GM15510 (cell line): ENCODE measurements around the gene SYNE3.

Experiments
- POLR2A ChIP-seq: IDR thresholded peaks from 3 replicates; pipeline ENCODE4 v1.6.1; 2011; ENCODE audit warnings: borderline replicate concordance; ENCODE audit not compliant: insufficient read length; ENCODE audit errors: extremely low read depth

Gene SYNE3

GRCh38 chr14:95523815-95524448 is 7.5 kb upstream of the SYNE3 start:
- no peak for TF ChIP-seq POLR2A

- TF ChIP-seq POLR2A = no peak
Observed at GRCh38 chr14:95523051-95523814, 6.8 kb upstream of the SYNE3 start.

- no peak for TF ChIP-seq POLR2A
Observed at GRCh38 chr14:95522556-95522955, 6.1 kb upstream of the SYNE3 start.

- TF ChIP-seq POLR2A = no peak
Observed at GRCh38 chr14:95522116-95522515, 5.7 kb upstream of the SYNE3 start.

GRCh38 chr14:95521001-95521400 is 4.6 kb upstream of the SYNE3 start:
- no peak for TF ChIP-seq POLR2A

GRCh38 chr14:95520346-95520745 is 3.9 kb upstream of the SYNE3 start:
- no peak for TF ChIP-seq POLR2A

GRCh38 chr14:95519699-95520098 is 3.2 kb upstream of the SYNE3 start:
- no peak for TF ChIP-seq POLR2A

GRCh38 chr14:95518045-95518751 is 1.7 kb upstream of the SYNE3 start:
- no peak for TF ChIP-seq POLR2A

- peak; percentile 52 for TF ChIP-seq POLR2A
Observed at GRCh38 chr14:95515596-95516552, 576 bp downstream of the SYNE3 start.

- TF ChIP-seq POLR2A = peak; percentile 18
Observed at GRCh38 chr14:95515080-95515489, 1.4 kb downstream of the SYNE3 start.

GRCh38 chr14:95514131-95515079 is 2.0 kb downstream of the SYNE3 start:
- no peak for TF ChIP-seq POLR2A

- no peak for TF ChIP-seq POLR2A
Observed at GRCh38 chr14:95513291-95513690, 3.2 kb downstream of the SYNE3 start.

GRCh38 chr14:95511687-95512086 is 4.8 kb downstream of the SYNE3 start:
- no peak for TF ChIP-seq POLR2A
